Hepatocyte (in vitro differentiated cells): ENCODE measurements around the gene DSCAM. TPM values are rescaled to one million over a fixed set of nuclear protein-coding genes. Genes with fewer than 3 reads are reported as not detected.
"Not testable (repeated sequence)": the region's sequence is repeated elsewhere in the genome, so short reads cannot be mapped to it uniquely, and the experiment has no call there.

Source experiments
- DNase-seq: peaks from one replicate; pipeline ENCODE4 v3.0.0-alpha.2; 2016; ENCODE audit warnings: low spot score
- H2AFZ ChIP-seq: fragments of 200-600 bp; sonication (generic); 2 replicates; pipeline ENCODE4 v1.6.0; 2016; ENCODE audit warnings: antibody characterized with exemption, mild to moderate bottlenecking
- H3K27ac ChIP-seq: fragments of 200-600 bp; sonication (generic); 2 replicates; pipeline ENCODE4 v1.5.1; 2016; ENCODE audit warnings: mild to moderate bottlenecking
- H3K27me3 ChIP-seq: fragments of 200-600 bp; sonication (generic); 2 replicates; pipeline ENCODE4 v1.6.1; 2016
- H3K36me3 ChIP-seq: fragments of 200-600 bp; sonication (generic); replicated peaks from 2 replicates; pipeline ENCODE4 v1.5.1; 2016; ENCODE audit warnings: low read depth; ENCODE audit not compliant: insufficient read depth
- H3K4me1 ChIP-seq: fragments of 200-600 bp; sonication (generic); 2 replicates; pipeline ENCODE4 v1.5.1; 2016; ENCODE audit warnings: mild to moderate bottlenecking, moderate library complexity; ENCODE audit not compliant: insufficient read depth
- H3K4me2 ChIP-seq: fragments of 200-600 bp; sonication (generic); 2 replicates; pipeline ENCODE4 v1.6.0; 2016
- H3K4me3 ChIP-seq: fragments of 200-600 bp; sonication (generic); 2 replicates; pipeline ENCODE4 v1.5.1; 2016; ENCODE audit warnings: mild to moderate bottlenecking
- H3K79me2 ChIP-seq: fragments of 200-600 bp; sonication (generic); 2 replicates; pipeline ENCODE4 v1.6.0; 2017; ENCODE audit warnings: mild to moderate bottlenecking
- H3K9me2 ChIP-seq: fragments of 200-600 bp; sonication (generic); replicated peaks from 2 replicates; pipeline ENCODE4 v1.6.0; 2017; ENCODE audit warnings: mild to moderate bottlenecking; ENCODE audit not compliant: insufficient read depth
- H3K9me3 ChIP-seq: fragments of 200-600 bp; sonication (generic); 2 replicates; pipeline ENCODE4 v1.5.1; 2016; ENCODE audit warnings: low read depth, mild to moderate bottlenecking
- H4K20me1 ChIP-seq: fragments of 200-600 bp; sonication (generic); 2 replicates; pipeline ENCODE4 v1.6.0; 2016; ENCODE audit warnings: mild to moderate bottlenecking; ENCODE audit not compliant: insufficient read depth, poor library complexity, severe bottlenecking
- CTCF ChIP-seq: fragments of 200-600 bp; sonication (generic); IDR thresholded peaks from 2 replicates; pipeline ENCODE4 v1.5.1; 2016; ENCODE audit warnings: antibody characterized with exemption, mild to moderate bottlenecking; ENCODE audit not compliant: poor library complexity
- EZH2 ChIP-seq: fragments of 200-600 bp; sonication (generic); IDR thresholded peaks from 2 replicates; pipeline ENCODE4 v1.6.1; 2016; ENCODE audit warnings: antibody characterized with exemption, mild to moderate bottlenecking, borderline replicate concordance
- EZH2phosphoT487 ChIP-seq: fragments of 200-600 bp; sonication (generic); IDR thresholded peaks from one replicate; pipeline ENCODE4 v1.6.1; 2018; ENCODE audit warnings: antibody characterized with exemption, mild to moderate bottlenecking, low read depth, moderate library complexity; ENCODE audit not compliant: unreplicated experiment, severe bottlenecking
- WGBS: methylation state at CpG from one replicate; pipeline ENCODE4 v1.1.6; 2016; ENCODE audit warnings: low lambda C conversion rate; ENCODE audit errors: missing lambda C conversion rate; 5-methylcytosine and 5-hydroxymethylcytosine counted together
- polyA plus RNA-seq: library from polyadenylated mRNA; unstranded; fragments of >200 nt; fragmentation: Nextera tagmentation; extraction: Ambion mirVana; gene quantifications from 2 replicates; pipeline ENCODE4 v1.2.1, GENCODE V29; 2016
- total RNA-seq: library from RNA; depleted of rRNA; stranded (reverse); fragments of >200 nt; gene quantifications from 2 replicates; pipeline ENCODE4 v1.2.3, GENCODE V29; 2014

DSCAM gene
- total and polyA plus RNA-seq, 2 experiments from 2014 or later: 0.33 TPM; not detected in 1

- no peaks in the 10 kb centered on the region for H3K9me2 ChIP-seq
- H3K27me3 ChIP-seq: no peaks in the 10 kb centered on the region
- H3K36me3 ChIP-seq: no peaks in the 10 kb centered on the region
- H3K27ac ChIP-seq: no peak overlapping the region
- TF ChIP-seq EZH2phosphoT487: no peak
- no peak for TF ChIP-seq CTCF
- TF ChIP-seq EZH2: no peak
- H2AFZ ChIP-seq: no peak overlapping the region
- no peaks in the 10 kb centered on the region for H3K4me1 ChIP-seq
- no peak overlapping the region for H3K4me2 ChIP-seq
- no peak overlapping the region for H3K4me3 ChIP-seq
- H3K9me3 ChIP-seq: no peaks in the 10 kb centered on the region
- WGBS: 89% methylated on average over 6 of the region's 6 CpGs
- no peaks in the 10 kb centered on the region for H3K79me2 ChIP-seq
- H4K20me1 ChIP-seq: no peaks in the 10 kb centered on the region
- no peak for DNase-seq
Measured at GRCh38 chr21:40029888-40030287, 817.1 kb downstream of the DSCAM start.

GRCh38 chr21:40028393-40028792, 818.6 kb downstream of the DSCAM start:
- not testable (repeated sequence) for H3K36me3 ChIP-seq, H3K27me3 ChIP-seq, H3K9me3 ChIP-seq, H3K27ac ChIP-seq, H2AFZ ChIP-seq, H3K4me1 ChIP-seq, H4K20me1 ChIP-seq, DNase-seq, H3K4me2 ChIP-seq, H3K4me3 ChIP-seq, H3K79me2 ChIP-seq, H3K9me2 ChIP-seq
- 86% methylated on average over 19 of the region's 19 CpGs for WGBS

GRCh38 chr21:40021558-40022351, 825.2 kb downstream of the DSCAM start:
- no peak overlapping the region for H3K27ac ChIP-seq
- H3K4me3 ChIP-seq: no peak overlapping the region
- H3K36me3 ChIP-seq: no peaks in the 10 kb centered on the region
- no peak overlapping the region for H2AFZ ChIP-seq
- H3K4me2 ChIP-seq: no peak overlapping the region
- H3K79me2 ChIP-seq: no peaks in the 10 kb centered on the region
- H3K9me3 ChIP-seq: no peaks in the 10 kb centered on the region
- no peaks in the 10 kb centered on the region for H3K27me3 ChIP-seq
- TF ChIP-seq EZH2: no peak
- TF ChIP-seq EZH2phosphoT487: no peak
- no peak for TF ChIP-seq CTCF
- no peaks in the 10 kb centered on the region for H3K4me1 ChIP-seq
- no peaks in the 10 kb centered on the region for H3K9me2 ChIP-seq
- no peaks in the 10 kb centered on the region for H4K20me1 ChIP-seq
- 76% methylated on average over 5 of the region's 5 CpGs for WGBS
- DNase-seq: no peak

- H3K9me2 ChIP-seq: no peaks in the 10 kb centered on the region
- DNase-seq: no peak
- no peak for TF ChIP-seq CTCF
- no peak for TF ChIP-seq EZH2phosphoT487
- TF ChIP-seq EZH2: no peak
- H3K4me1 ChIP-seq: no peaks in the 10 kb centered on the region
- H3K4me2 ChIP-seq: no peak overlapping the region
- H3K27me3 ChIP-seq: no peaks in the 10 kb centered on the region
- 88% methylated on average over 3 of the region's 3 CpGs for WGBS
- H3K9me3 ChIP-seq: no peaks in the 10 kb centered on the region
- no peaks in the 10 kb centered on the region for H3K36me3 ChIP-seq
- H4K20me1 ChIP-seq: no peaks in the 10 kb centered on the region
- no peak overlapping the region for H3K4me3 ChIP-seq
- H2AFZ ChIP-seq: no peak overlapping the region
- H3K27ac ChIP-seq: no peak overlapping the region
- H3K79me2 ChIP-seq: no peaks in the 10 kb centered on the region
Measured at GRCh38 chr21:40020651-40021050, 826.3 kb downstream of the DSCAM start.
